Hypothalamus (tissue), 51 donors: ENCODE measurements around the gene PCDHGA7.
A peak's percentile ranks its signal among the peaks of the same experiment; 100 is the strongest.
"Not testable (repeated sequence)": the region's sequence is repeated elsewhere in the genome, so short reads cannot be mapped to it uniquely, and the experiment has no call there.

Experiments used
- DNase-seq, 51 donors: peaks; one replicate each; lab custom pipeline; 2025; lab: John Stamatoyannopoulos, UW

Gene PCDHGA7

GRCh38 chr5:141382469-141383294 lies at the start of gene PCDHGA7:
TSS of gene PCDHGA7 (plus strand) at chr5:141382742. CDS start at chr5:141382900, 158 bp downstream.
- no peak for DNase-seq

- no peak for DNase-seq
Measured at GRCh38 chr5:141338538-141339306, 43.8 kb upstream of the PCDHGA7 start, which contains the start of gene PCDHGA2. TSS of gene PCDHGA2 (plus strand) at chr5:141338760.

GRCh38 chr5:141340781-141341354 lies 41.7 kb upstream of the PCDHGA7 start:
- not testable (repeated sequence) for DNase-seq

GRCh38 chr5:141342773-141343172 lies 39.8 kb upstream of the PCDHGA7 start:
- DNase-seq, result no peak

GRCh38 chr5:141343242-141343952 lies 39.1 kb upstream of the PCDHGA7 start, which contains the start of gene PCDHGA3:
TSS of gene PCDHGA3 (plus strand) at chr5:141343829. CDS start at chr5:141344034, 205 bp downstream.
- DNase-seq, result no peak

GRCh38 chr5:141343953-141344463 lies 38.5 kb upstream of the PCDHGA7 start:
- no peak for DNase-seq

- DNase-seq, result no peak
Measured at GRCh38 chr5:141345327-141345726, 37.2 kb upstream of the PCDHGA7 start.

GRCh38 chr5:141346017-141346416 lies 36.5 kb upstream of the PCDHGA7 start:
- not testable (repeated sequence) for DNase-seq

GRCh38 chr5:141349917-141350619 lies 32.5 kb upstream of the PCDHGA7 start, which contains the start of gene PCDHGB1:
TSS of gene PCDHGB1 (plus strand) at chr5:141350099. CDS start at chr5:141350261, 162 bp downstream.
- DNase-seq, result peak in 7 of 51 donors; percentile 6 to 33 (median 16)

- no peak for DNase-seq
Measured at GRCh38 chr5:141351591-141351990, 31.0 kb upstream of the PCDHGA7 start.

- no peak for DNase-seq
Measured at GRCh38 chr5:141354900-141355469, 27.6 kb upstream of the PCDHGA7 start, which contains the start of gene PCDHGA4. TSS of gene PCDHGA4 (plus strand) at chr5:141355021. CDS start at chr5:141355108, 87 bp downstream.

- no peak for DNase-seq
Measured at GRCh38 chr5:141355641-141356040, 26.9 kb upstream of the PCDHGA7 start.

GRCh38 chr5:141356133-141356532 lies 26.4 kb upstream of the PCDHGA7 start:
- DNase-seq, result no peak

- DNase-seq, result no peak
Measured at GRCh38 chr5:141356950-141357349, 25.6 kb upstream of the PCDHGA7 start.

GRCh38 chr5:141359790-141360426 lies 22.6 kb upstream of the PCDHGA7 start, which contains the start of gene PCDHGB2:
TSS of gene PCDHGB2 (plus strand) at chr5:141359994. CDS start at chr5:141360136, 142 bp downstream.
- no peak for DNase-seq

GRCh38 chr5:141360685-141361084 lies 21.9 kb upstream of the PCDHGA7 start:
- no peak for DNase-seq

GRCh38 chr5:141362719-141363118 lies 19.8 kb upstream of the PCDHGA7 start:
- DNase-seq, result no peak

- no peak for DNase-seq
Measured at GRCh38 chr5:141363952-141364660, 18.4 kb upstream of the PCDHGA7 start, which contains the start of gene PCDHGA5. TSS of gene PCDHGA5 (plus strand) at chr5:141364162. CDS start at chr5:141364331, 169 bp downstream.
